ENCODE data around the gene NUP85. TPM values are rescaled to one million over a fixed set of nuclear protein-coding genes. Genes with fewer than 3 reads are reported as not detected.
A peak's percentile ranks its signal among the peaks of the same experiment; 100 is the strongest.

The NUP85 gene
- total RNA-seq, 4 donors from 2014 or later = 19.6 to 62.3 (median 22.3) TPM

- Histone ChIP-seq H3K9me3 (no peaks in the 10 kb centered on the region), H3K4me1 (peaks cover 0 to 31% (median 0%) of the 10 kb centered on the region in 3 donors), H3K27me3 (no peaks in the 10 kb centered on the region), H3K36me3 (peaks cover 0 to 86% of the 10 kb centered on the region in 2 donors), H3K27ac (no peak overlapping the region), H3K4me3 (no peak overlapping the region)
- WGBS, 2 donors (ENCODE audit: low coverage in 1 of 2) = 86 to 88% methylated on average over 1 to 4 of the region's 4 CpGs
- no peak for ATAC-seq
- TF ChIP-seq POLR2A (IDR thresholded peaks at IDR 0.05) = no peak
Observed at GRCh38 chr17:75168998-75169397, 36.5 kb upstream of the NUP85 start.

DNA sequence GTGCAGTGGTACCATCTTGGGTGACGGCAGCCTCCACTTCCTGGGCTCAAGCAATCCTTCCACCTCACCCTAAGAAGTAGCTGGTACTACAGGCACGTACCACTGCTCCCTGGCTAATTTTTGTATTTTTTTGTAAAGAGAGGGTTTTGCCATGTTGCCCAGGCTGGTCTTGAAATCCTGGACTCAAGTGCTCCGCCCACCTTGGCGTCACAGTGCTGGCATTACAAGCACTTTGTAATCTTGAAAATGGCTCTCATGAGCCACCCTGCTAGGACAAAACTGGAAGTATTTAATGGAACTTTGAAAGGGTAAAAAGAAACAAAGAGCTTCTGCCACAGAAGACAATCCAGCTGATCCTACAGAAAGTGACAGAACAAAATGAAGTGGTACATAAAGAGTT is 32.0 kb upstream of the NUP85 start:
- no peak for TF ChIP-seq POLR2A (IDR thresholded peaks at IDR 0.05)
- no peak for TF ChIP-seq EP300 (IDR thresholded peaks at IDR 0.05)
- TF ChIP-seq CTCF (IDR thresholded peaks at IDR 0.05) = no peak
- TF ChIP-seq POLR2AphosphoS5 (IDR thresholded peaks at IDR 0.05) = no peak
- no peak for ATAC-seq
- H3K4me1 ChIP-seq = peaks cover 0 to 64% (median 0%) of the 10 kb centered on the region in 3 donors
- H3K9me3 ChIP-seq = no peaks in the 10 kb centered on the region
- H3K27me3 ChIP-seq = no peaks in the 10 kb centered on the region
- no peak overlapping the region for H3K27ac ChIP-seq
- H3K4me3 ChIP-seq = no peak overlapping the region
- peaks cover 0 to 85% of the 10 kb centered on the region in 2 donors for H3K36me3 ChIP-seq
- WGBS, 2 donors (ENCODE audit: low coverage in 1 of 2) = 72% methylated on average over 3 of the region's 4 CpGs; no CpG with 5 or more reads in 1 of the 2 donors

DNA sequence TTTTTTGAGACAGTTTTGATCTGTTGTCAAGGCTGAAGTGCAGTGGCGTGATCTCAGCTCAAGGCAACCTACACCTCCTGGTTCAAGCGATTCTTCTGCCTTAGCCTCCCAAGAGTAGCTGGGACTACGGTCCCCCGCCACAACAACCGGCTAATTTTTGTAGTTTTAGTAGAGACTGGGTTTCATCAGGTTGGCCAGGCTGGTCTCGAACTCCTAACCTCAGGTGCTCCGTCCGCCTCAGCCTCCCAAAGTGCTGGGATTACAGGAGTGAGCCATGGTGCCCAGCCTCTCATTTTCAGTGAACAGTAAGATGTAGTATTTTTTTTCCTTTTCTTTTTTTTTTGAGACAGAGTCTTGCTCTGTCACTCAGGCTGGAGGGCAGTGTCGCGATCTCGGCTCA is 30.5 kb upstream of the NUP85 start:
- no peak for ATAC-seq
- no peak overlapping the region for H3K27ac ChIP-seq
- H3K36me3 ChIP-seq = peaks cover 0 to 90% of the 10 kb centered on the region in 2 donors
- H3K9me3 ChIP-seq = no peaks in the 10 kb centered on the region
- H3K27me3 ChIP-seq = no peaks in the 10 kb centered on the region
- no peak for TF ChIP-seq POLR2AphosphoS5 (IDR thresholded peaks at IDR 0.05)
- no peak overlapping the region for H3K4me3 ChIP-seq
- WGBS, 2 donors (ENCODE audit: low coverage in 1 of 2) = 90 to 92% methylated on average over 5 to 8 of the region's 11 CpGs
- peaks cover 0 to 78% (median 5%) of the 10 kb centered on the region in 3 donors for H3K4me1 ChIP-seq

GRCh38 chr17:75176625-75177024 is 28.9 kb upstream of the NUP85 start:
- 81 to 92% methylated on average over 4 of the region's 5 CpGs for WGBS, 2 donors (ENCODE audit: low coverage in 1 of 2)

GRCh38 chr17:75178453-75178852 is 27.0 kb upstream of the NUP85 start:
- Histone ChIP-seq H3K9me3 (no peaks in the 10 kb centered on the region), H3K36me3 (peaks cover 0 to 62% of the 10 kb centered on the region in 2 donors), H3K4me1 (peaks cover 0 to 73% (median 10%) of the 10 kb centered on the region in 3 donors), H3K27ac (no peak overlapping the region), H3K27me3 (no peaks in the 10 kb centered on the region), H3K4me3 (no peak overlapping the region)
- WGBS, 2 donors (ENCODE audit: low coverage in 1 of 2) = 87 to 92% methylated on average over 2 to 4 of the region's 6 CpGs
- no peak for TF ChIP-seq EP300 (IDR thresholded peaks at IDR 0.05)
- TF ChIP-seq CTCF (IDR thresholded peaks at IDR 0.05) = no peak
- TF ChIP-seq POLR2A (IDR thresholded peaks at IDR 0.05) = no peak
- TF ChIP-seq POLR2AphosphoS5 (IDR thresholded peaks at IDR 0.05) = no peak
- ATAC-seq = no peak

More at GRCh38 chr17:75176625-75177024, 28.9 kb upstream of the NUP85 start:
- no peaks in the 10 kb centered on the region for H3K27me3 ChIP-seq
- H3K36me3 ChIP-seq = peaks cover 0 to 78% of the 10 kb centered on the region in 2 donors
- H3K9me3 ChIP-seq = no peaks in the 10 kb centered on the region
- no peak overlapping the region for H3K27ac ChIP-seq
- H3K4me1 ChIP-seq = peaks cover 0 to 85% (median 10%) of the 10 kb centered on the region in 3 donors
- no peak for ATAC-seq
- TF ChIP-seq POLR2AphosphoS5 (IDR thresholded peaks at IDR 0.05) = no peak
- no peak for TF ChIP-seq EP300 (IDR thresholded peaks at IDR 0.05)
- no peak for TF ChIP-seq POLR2A (IDR thresholded peaks at IDR 0.05)
- no peak for TF ChIP-seq CTCF (IDR thresholded peaks at IDR 0.05)
- no peak overlapping the region for H3K4me3 ChIP-seq

GRCh38 chr17:75181110-75181509 is 24.4 kb upstream of the NUP85 start:
- H3K36me3 ChIP-seq = peaks cover 0 to 35% of the 10 kb centered on the region in 2 donors
- no peaks in the 10 kb centered on the region for H3K9me3 ChIP-seq
- H3K27ac ChIP-seq = peak overlapping the region in 2 of 4 donors; percentile 99
- peak overlapping the region; percentile 64 to 72 for H3K4me3 ChIP-seq
- no peaks in the 10 kb centered on the region for H3K27me3 ChIP-seq
- no peak for TF ChIP-seq EP300 (IDR thresholded peaks at IDR 0.05)
- TF ChIP-seq POLR2A (IDR thresholded peaks at IDR 0.05) = no peak
- no peak for TF ChIP-seq POLR2AphosphoS5 (IDR thresholded peaks at IDR 0.05)
- TF ChIP-seq CTCF (IDR thresholded peaks at IDR 0.05) = no peak
- WGBS, 2 donors (ENCODE audit: low coverage in 1 of 2) = 4 to 5% methylated on average over 4 to 8 of the region's 8 CpGs
- peaks cover 0 to 52% (median 10%) of the 10 kb centered on the region in 3 donors for H3K4me1 ChIP-seq
- no peak for ATAC-seq

Data from gastroesophageal sphincter (tissue), 4 donors.